T-helper 2 cell (primary cell): ENCODE measurements around the gene WDR46.

Source experiments
- DNase-seq, 5 experiments: peaks; one replicate each; pipeline versions ENCODE4 v3.0.0 to v3.0.0-alpha.2; 2012 to 2022

The WDR46 gene

DNA sequence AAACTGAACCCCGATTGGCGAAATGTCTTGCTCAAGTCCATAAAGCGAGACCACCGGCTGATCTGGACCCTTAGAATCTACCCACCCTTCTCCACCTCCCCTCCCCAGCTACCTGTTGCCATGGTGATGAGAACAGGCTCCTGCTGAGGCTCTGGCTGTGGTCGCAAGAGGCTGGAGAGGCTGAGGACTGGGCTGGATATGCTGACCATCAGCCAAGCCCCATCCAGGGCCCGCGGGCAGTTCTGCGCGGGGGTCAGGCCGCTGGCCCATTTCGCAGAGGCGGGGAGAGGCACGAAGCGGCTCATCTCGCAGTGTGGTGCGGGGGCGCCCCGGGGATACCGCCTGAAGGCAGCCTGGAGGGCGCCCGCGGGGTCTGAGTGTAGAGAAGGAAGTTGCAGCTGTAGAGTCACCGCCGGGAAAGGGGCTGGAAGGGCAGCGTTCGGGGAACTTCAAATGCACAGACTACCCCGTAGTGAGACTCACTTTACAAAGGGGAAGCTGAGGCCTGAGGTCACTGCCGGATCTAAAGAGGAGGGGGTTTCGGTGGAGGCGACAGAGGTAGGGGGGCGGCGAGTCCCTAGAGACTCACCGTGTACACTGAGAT lies 24.2 kb upstream of the WDR46 start:
- peak in 1 of 5 experiments; percentile 44 for DNase-seq

GRCh38 chr6:33312361-33313104 lies 23.5 kb upstream of the WDR46 start:
- peak; percentile 60 to 94 (median 79) for DNase-seq

DNA sequence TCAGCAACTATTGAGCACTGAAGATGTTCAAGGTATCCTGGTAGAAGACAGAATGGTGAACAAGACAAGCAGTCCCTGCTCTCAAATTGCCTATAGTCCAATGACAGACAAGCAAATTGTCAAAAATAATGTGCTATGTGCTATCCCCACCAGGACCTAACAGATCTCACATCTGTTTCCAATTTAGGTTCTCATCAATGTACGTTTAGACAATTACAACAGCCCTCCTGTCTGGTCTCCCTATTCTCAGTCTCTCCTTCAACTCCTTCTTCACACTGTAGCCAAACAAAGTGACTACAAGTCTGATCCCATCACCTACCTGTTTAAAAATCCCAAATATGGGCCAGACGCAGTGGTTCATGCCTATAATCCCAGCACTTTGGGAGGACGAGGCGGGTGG lies 17.3 kb upstream of the WDR46 start:
- no peak for DNase-seq

DNA sequence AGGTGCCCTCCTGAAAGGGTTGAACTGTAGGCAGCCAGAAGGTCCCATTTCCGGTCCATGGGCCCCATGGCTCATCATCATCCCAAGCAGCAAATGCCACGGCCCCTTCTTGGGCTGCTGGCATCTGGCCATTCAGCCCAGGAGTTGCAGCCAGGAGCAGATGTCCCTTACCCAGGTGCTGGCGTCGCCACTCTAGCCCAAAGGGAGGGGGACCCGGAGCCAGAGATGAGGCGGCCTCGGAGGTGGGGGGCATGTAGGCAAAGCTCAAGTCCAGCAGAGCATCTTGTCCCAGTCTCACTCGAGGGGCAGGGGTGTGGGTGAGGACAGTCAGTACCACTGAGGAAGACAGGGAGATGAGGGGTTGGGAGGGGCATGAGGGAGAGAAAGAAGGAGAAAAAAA lies 16.0 kb upstream of the WDR46 start:
- no peak for DNase-seq

- no peak for DNase-seq
Measured at GRCh38 chr6:33304216-33304615, 15.2 kb upstream of the WDR46 start.

DNA sequence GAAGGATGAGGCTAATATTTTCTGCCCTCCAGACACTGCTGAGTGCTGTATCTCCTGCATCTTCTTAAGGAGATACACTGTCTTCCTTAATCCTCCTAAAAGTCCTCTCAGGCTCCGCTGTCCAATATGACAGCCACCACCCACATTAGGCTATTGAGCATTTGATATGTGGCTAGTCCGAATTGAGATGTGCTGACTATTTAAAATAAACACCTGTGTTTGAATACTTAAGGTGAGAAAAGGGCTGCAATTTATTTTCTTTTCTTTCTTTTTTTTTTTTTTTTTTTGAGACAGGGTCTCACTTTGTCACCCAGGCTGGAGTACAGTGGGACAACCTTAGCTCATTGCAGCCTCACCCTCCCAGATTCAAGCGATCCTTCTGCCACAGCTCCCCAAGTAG lies 12.8 kb upstream of the WDR46 start:
- DNase-seq, result no peak

DNA sequence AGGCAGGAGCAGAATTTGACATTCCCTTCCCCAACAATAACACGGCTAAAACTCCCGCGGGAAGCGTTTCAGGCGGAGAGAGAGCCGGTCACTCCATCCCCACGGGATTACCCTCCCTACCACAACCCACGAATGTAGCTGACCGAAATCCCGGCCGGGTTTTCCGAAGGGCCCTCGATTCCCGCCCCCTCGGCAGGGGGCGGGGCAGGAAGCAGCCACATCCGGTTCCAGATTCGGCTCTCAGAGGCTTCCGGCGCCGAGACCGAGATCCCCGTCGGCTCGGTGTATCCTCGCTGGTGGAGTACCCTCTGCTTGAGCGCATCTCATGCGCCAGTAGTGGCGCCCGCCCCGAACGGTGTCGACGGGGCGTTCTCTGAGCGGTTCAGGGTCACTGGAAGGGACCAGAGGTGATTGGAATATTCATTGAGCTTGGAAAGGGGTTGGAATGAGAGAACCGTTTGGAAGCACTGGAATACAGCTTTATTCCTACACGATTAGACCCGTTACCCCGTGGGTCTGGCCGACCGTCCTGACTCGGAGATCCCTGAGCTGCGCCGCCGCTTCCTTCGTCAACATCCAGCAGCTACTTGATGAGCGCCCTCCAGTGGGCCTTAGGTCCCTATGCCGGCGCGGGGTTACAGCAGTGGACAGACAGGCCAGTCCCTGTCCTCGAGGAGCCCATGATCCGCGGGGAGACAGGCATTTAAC lies 10.4 kb upstream of the WDR46 start:
- DNase-seq, result peak; percentile 87 to 96 (median 89)

DNA sequence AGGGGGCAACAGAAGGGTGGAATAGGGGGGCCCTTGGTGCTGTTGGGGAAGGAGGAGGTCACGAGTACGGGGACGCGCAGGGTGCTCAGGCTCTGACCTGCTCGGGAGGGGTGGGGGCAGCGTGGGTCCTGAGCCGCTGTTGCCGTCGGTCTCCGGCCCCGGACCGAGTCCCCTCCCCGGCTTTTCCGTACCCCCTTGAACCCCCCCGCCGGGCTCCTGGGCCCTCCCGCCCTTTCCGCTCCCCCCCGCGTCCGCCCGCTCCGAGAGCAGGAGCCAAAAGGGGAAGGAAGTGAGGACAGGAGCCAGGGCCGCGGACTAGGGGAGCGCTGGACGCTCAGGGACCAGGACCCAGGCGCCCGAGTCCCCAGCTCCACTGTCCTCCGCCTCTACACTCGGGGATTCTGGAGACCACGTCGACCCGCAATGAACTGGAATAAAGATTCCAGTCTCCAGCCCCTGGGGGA lies 9.8 kb upstream of the WDR46 start, which contains the start of gene RGL2:
TSS of gene RGL2 (minus strand) at position 170 of the 464 bp plus-strand sequence. CDS start 332 bp downstream, outside the sequence.
- peak in 3 of 5 experiments; percentile 38 to 79 (median 56) for DNase-seq

GRCh38 chr6:33297956-33298772 lies 9.1 kb upstream of the WDR46 start:
- peak in 3 of 5 experiments; percentile 58 to 84 (median 61) for DNase-seq

DNA sequence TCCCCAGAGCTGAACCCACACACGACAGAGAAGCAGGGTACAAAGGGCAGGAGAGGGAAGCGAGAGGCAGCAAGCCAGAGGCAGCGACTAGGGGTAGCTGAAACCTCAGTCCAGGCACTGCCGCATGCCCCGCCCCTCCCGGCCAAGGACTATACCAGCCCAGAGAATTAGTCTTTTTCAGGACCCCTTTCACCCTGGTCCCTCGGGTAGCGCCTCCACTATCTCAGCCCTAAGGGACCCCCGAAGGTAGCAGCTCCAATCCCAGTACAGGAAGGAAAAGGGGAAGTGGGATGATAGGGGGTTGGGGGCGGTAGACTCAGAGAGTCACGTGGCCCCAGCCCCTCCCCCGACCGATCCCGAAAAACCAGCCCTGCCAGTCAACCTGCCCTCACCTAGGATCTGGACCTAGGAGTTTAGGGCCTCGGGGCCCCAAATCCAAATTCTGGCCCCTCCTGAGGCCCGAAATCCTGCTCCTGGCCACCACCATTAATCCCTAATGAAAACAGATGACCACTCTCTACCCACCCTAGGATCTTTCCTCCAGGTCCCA lies 8.4 kb upstream of the WDR46 start:
- no peak for DNase-seq

DNA sequence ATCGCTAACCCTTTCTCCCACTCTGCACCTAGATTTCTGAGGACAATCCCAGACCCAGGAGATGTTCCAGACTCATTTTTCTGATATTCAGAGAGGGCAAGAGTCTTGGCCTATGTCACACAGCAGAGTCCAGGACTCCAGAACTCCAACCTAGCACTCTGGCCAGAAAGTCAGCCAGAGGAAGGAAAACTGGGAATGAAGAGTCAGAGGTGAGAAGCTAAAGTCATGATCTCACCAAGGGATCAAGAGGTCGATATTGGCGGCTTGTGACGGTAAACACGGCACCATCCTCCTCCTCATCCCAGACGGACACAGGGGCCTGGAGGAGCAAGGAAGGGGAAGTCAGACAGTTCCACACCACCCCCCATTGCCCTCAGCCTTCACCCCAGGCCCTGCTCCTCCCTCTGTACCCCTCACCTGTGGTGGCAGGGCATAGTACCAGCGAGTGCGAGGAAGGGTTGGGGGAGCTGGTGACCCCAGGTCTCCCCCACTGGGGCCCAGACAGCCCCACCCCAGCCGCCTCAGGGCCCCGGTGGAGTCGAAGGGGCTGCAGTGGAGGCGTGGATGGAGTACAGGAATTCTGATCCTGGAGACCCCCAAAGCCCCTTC lies 7.9 kb upstream of the WDR46 start:
- no peak for DNase-seq

DNA sequence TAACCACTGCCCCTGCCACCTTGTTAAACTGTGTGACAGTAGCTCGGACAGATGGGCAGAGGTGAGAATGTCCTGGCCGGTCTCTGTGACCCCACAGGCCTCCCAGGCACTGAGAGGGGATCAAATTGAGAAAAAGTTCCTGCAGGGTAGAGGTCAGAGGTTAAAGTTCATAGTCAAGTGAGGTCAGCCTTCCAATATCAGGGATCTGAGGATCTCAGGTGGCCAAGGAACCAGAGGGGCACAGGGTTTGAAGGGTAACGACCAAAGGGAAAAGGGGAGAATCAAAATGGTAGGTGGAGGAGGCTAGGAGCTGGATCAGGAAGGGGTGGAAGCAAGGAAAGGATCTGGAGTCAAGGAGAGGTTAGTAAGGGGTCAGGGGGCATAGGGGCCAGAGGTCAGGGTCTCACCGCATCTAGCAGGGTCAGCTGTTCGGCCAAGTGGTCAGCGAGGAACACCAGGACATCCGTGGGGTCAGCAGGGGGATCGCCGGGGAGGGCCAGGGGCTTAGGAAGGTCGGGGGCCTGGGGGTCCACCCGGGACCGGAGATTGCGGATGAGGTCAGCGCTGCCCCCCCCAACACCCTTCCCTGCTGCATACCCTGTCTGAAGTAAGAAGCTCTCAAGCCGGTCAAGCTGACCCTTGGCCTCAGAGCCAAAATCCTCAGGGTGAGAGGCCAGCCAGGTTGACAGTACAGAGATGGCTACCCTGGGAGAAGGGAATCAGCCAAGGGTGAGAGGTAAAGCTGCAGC lies 6.8 kb upstream of the WDR46 start:
- DNase-seq, result no peak

- no peak for DNase-seq
Measured at GRCh38 chr6:33294086-33294823, 5.2 kb upstream of the WDR46 start.

- DNase-seq, result no peak
Measured at GRCh38 chr6:33292996-33293682, 4.1 kb upstream of the WDR46 start.

- no peak for DNase-seq
Measured at GRCh38 chr6:33290459-33290858, 1.4 kb upstream of the WDR46 start.

DNA sequence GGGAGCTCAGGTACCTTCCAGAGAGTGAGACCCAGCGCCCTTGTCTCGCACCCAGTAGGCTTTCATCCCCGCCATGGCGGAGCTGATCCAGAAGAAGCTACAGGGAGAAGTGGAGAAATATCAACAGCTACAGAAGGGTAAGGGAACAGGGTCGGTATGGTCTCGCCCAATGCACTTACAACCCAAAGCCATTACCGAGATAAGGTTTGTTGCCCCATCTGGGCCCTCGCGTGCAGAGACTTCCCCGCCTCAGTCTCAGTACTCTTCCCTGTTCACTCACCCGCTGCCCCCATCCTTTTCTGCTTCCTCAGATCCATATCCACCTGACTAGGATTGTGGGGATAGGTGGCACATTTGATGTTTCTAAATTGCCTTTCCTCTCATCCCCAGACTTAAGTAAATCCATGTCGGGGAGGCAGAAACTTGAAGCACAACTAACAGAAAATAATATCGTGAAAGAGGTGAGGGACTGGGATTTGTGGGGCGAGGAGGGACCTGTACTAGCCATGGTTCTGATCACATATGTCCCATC lies 811 bp upstream of the WDR46 start:
- DNase-seq, result no peak

DNA sequence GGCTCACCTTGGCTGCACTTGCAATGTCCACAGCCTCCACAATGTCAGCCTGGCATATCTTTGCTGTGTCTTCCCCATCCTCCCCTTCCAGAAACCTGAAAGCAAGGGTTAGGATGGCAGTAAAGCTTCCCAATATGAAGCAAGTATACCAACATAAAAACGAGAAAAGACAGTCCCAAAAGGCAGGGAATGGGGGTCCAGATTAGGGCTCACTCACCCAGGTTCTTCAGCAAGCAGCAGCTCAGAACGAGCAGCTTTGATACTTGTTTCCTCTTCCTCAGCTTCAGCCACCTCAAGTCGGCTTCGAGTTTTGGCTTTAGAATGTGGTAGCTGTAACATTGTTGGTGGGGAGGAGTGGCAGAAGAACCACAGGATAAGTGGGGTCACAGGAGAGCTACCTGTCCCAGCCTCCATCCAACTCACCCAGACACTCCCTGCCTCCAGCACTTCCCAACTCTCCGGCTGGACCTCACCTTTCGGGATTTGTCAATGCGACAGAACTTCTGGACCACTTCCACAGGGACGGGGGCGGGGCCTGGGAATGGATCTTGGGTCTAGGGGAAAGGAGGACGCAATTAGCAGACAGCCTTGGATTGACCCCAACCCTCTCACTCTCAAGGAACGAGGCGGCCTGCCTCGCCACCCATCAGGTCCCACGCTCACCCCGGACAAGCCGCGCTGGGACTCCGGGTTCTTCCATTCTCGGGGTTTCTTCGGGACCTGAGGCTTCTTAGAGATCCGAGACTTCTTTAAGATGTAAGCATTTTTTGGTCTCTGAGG lies 708 bp downstream of the WDR46 start:
- no peak for DNase-seq
